Stomach smooth muscle (tissue), 2 donors: ENCODE data around the gene ASTN2.

Source experiments
- H3K27ac ChIP-seq: one replicate; pipeline ENCODE4 v1.7.0; 2013; ENCODE audit warnings: mild to moderate bottlenecking, low read length, inconsistent platforms
- H3K27me3 ChIP-seq, 2 donors: one replicate each; pipeline ENCODE4 v1.7.0; 2013; ENCODE audit warnings: low read length in 2 of 2; ENCODE audit not compliant: insufficient read depth in 2 of 2, control insufficient read depth in 1 of 2
- H3K36me3 ChIP-seq, 2 donors: one replicate each; pipeline ENCODE4 v1.7.0; 2013; ENCODE audit warnings: low read length in 2 of 2; ENCODE audit not compliant: control insufficient read depth in 2 of 2, insufficient read depth in 2 of 2
- H3K4me1 ChIP-seq: one replicate; pipeline ENCODE4 v1.7.0; 2013; ENCODE audit warnings: low read length; ENCODE audit not compliant: control insufficient read depth, insufficient read depth
- H3K4me3 ChIP-seq, 2 donors: one replicate each; pipeline ENCODE4 v1.7.0; 2013; ENCODE audit warnings: low read length in 2 of 2
- H3K9ac ChIP-seq, 2 donors: one replicate each; pipeline ENCODE4 v1.7.0; 2013; ENCODE audit warnings: low read length in 2 of 2, mild to moderate bottlenecking in 1 of 2
- H3K9me3 ChIP-seq, 2 donors: one replicate each; pipeline ENCODE4 v1.7.0; 2013; ENCODE audit warnings: low read length in 2 of 2; ENCODE audit not compliant: control insufficient read depth in 2 of 2
- donor health status: healthy.
- donor health status: Pancreatic carcinoma.

Gene ASTN2

DNA sequence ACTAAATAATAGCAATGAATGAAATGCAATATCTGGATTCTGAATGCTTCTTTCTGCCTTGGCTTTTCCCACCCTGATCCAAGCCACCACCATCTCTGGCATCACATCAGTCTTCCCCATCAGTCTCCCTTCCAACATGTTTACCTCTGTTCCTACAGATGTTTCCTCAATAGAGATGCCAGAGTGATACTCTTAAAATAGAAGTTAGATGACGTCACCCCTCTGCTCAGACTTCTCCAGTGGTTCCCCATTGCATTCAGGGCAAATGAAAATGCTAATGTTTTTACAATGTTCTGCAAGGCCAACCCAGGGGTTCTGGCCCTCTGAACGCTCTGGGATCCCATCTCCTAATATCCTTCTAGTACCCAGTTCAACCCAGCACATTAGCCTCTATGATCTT is 422.0 kb downstream of the ASTN2 start:
- no peaks in the 10 kb centered on the region for H3K27me3 ChIP-seq
- no peak overlapping the region for H3K9ac ChIP-seq
- H3K27ac ChIP-seq, result no peak overlapping the region
- no peaks in the 10 kb centered on the region for H3K36me3 ChIP-seq
- H3K4me1 ChIP-seq, result no peaks in the 10 kb centered on the region
- H3K4me3 ChIP-seq, result no peak overlapping the region
- H3K9me3 ChIP-seq, result peaks cover 0 to 2% of the 10 kb centered on the region in 2 donors

DNA sequence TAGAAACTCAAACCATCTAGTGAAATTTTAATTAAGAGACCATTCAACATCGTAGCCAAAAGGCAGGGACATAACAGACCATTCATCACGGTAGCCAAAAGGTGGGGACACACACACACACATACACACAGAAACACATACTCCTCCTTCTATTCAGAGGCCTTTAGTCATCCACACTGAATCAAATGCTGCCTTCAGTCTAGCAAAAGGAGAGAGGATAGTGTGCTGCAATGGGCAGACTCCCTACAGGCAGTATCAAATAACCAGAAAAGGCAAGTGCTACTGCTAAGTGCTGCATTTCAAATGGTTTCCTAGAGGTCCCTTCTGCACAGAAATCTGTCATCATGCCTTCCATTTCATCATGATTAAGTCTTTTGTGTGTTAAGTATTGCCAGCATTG is 423.8 kb downstream of the ASTN2 start:
- Histone ChIP-seq H3K9ac (no peak overlapping the region), H3K36me3 (no peaks in the 10 kb centered on the region), H3K9me3 (peaks cover 0 to 2% of the 10 kb centered on the region in 2 donors), H3K4me1 (no peaks in the 10 kb centered on the region), H3K4me3 (no peak overlapping the region), H3K27ac (no peak overlapping the region), H3K27me3 (no peaks in the 10 kb centered on the region)

DNA sequence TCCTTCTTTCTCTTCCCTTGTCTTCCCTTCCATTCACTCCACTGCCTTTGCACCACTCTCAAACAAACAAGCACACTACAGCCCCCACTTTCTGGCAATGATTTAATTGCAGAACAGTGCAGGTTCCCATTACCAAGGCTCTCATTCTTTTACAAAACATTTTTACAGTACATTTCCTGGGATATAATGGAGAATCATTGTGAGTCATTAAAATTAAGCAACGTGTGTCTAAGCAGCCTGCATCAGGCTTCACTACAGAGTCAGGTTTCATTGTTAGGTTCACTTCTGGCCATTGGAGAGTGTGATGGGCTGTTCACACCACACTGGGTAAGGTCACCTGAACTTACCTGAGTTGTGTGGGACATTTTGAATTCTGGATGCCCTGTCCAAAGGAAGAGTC is 424.3 kb downstream of the ASTN2 start:
- no peak overlapping the region for H3K9ac ChIP-seq
- no peaks in the 10 kb centered on the region for H3K36me3 ChIP-seq
- H3K4me1 ChIP-seq, result no peaks in the 10 kb centered on the region
- no peaks in the 10 kb centered on the region for H3K27me3 ChIP-seq
- H3K4me3 ChIP-seq, result no peak overlapping the region
- H3K9me3 ChIP-seq, result peaks cover 0 to 2% of the 10 kb centered on the region in 2 donors
- H3K27ac ChIP-seq, result no peak overlapping the region

DNA sequence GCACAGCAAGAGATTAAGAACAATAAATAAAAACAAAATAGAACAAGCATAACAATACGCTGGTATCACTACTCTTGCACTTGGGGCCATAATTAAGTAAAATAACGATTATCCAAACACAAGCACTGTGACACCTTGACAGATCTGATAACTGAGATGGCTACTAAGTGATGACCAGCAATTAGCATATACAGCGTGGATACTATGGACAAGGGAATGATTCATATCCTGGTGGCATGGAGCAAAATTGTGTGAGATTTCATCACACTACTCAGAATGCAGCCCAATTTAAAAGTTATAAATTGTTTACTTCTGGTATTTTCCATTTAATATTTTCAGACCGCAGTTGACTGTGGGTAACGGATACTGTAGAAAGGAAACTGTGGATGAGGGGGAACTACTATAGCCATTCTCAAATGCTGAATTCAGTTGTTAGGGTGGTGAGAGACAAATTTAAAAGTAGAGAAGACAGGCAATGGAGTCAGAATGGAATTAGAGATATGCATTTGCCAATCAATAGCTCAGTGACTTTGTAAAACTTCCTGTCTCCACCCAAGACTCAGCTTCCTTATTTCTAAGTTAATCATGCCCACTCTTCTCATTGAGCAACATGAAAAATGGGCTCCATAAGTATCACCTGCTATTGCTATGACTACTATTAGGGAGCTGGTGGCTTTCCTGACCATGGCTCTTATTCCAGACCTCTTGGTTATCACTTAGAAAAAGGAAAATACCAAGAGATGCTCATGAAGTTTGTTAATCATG is 427.0 kb downstream of the ASTN2 start:
- Histone ChIP-seq H3K4me3 (no peak overlapping the region), H3K27ac (no peak overlapping the region), H3K36me3 (no peaks in the 10 kb centered on the region), H3K4me1 (no peaks in the 10 kb centered on the region), H3K27me3 (peaks cover 0 to 3% of the 10 kb centered on the region in 2 donors), H3K9ac (no peak overlapping the region), H3K9me3 (peaks cover 0 to 2% of the 10 kb centered on the region in 2 donors)

DNA sequence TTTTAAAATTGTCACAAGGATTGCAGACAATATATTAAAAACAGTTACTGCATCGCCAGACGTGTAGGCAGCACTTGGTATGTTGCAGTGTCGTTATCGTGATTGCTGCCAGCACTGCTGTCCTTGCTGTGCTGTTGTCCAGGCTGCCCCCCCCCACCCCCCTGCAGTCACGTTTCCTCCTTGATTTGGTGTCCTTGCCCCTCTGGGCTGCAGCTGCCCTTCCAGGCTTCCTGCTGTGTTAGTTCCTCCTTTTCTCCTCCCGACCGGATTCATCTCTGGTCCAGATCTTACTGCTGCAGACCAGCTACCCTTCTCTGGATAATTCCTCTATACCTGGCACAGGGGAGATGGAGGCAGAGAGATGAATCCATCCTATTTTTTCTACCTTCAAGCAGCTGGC is 428.8 kb downstream of the ASTN2 start:
- H3K36me3 ChIP-seq, result no peaks in the 10 kb centered on the region
- no peak overlapping the region for H3K9ac ChIP-seq
- no peaks in the 10 kb centered on the region for H3K9me3 ChIP-seq
- H3K27ac ChIP-seq, result no peak overlapping the region
- no peaks in the 10 kb centered on the region for H3K4me1 ChIP-seq
- H3K27me3 ChIP-seq, result peaks cover 0 to 3% of the 10 kb centered on the region in 2 donors
- no peak overlapping the region for H3K4me3 ChIP-seq

DNA sequence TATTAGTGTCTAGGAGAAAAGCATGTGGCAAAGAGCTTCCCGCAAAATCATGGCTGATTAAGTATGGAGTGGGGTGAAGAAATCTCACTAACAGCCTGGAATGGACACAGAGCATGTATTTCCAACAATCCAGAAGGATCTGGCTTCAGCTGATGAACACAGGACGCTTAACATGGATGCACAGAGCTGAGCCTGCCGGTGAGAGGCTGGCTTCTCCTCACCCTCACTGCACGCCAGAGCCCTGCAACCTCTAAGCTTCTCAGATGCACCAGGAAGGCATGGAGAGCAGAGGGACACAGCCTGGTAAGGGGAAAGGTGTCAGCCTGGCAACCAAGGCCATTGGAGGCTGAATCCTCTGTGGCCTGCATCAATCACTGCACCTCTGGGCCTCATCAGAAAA is 429.3 kb downstream of the ASTN2 start:
- Histone ChIP-seq H3K9me3 (no peaks in the 10 kb centered on the region), H3K4me1 (no peaks in the 10 kb centered on the region), H3K9ac (no peak overlapping the region), H3K36me3 (no peaks in the 10 kb centered on the region), H3K27me3 (peaks cover 0 to 3% of the 10 kb centered on the region in 2 donors), H3K4me3 (no peak overlapping the region), H3K27ac (no peak overlapping the region)

DNA sequence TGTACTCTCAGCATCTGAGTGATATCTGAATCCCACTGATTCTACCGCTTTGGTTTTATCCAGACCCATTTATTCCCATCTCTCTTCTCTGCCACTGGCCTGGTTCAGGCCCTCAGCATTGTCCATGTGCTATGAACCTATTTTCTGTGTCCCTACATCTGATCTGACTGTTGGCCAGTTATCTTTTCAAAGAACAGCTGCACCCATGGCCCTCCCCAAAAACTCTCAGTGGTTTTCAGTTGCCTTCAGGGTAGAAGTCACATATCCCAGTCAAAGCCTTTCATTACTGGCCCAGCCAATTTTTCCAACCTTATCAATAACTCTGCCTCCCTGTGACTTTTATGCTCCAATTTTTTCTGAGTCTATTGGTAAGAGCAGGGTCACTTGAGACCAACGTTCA is 430.7 kb downstream of the ASTN2 start:
- Histone ChIP-seq H3K27ac (no peak overlapping the region), H3K36me3 (no peaks in the 10 kb centered on the region), H3K4me1 (no peaks in the 10 kb centered on the region), H3K9ac (no peak overlapping the region), H3K9me3 (no peaks in the 10 kb centered on the region), H3K4me3 (no peak overlapping the region), H3K27me3 (peaks cover 0 to 4% of the 10 kb centered on the region in 2 donors)

DNA sequence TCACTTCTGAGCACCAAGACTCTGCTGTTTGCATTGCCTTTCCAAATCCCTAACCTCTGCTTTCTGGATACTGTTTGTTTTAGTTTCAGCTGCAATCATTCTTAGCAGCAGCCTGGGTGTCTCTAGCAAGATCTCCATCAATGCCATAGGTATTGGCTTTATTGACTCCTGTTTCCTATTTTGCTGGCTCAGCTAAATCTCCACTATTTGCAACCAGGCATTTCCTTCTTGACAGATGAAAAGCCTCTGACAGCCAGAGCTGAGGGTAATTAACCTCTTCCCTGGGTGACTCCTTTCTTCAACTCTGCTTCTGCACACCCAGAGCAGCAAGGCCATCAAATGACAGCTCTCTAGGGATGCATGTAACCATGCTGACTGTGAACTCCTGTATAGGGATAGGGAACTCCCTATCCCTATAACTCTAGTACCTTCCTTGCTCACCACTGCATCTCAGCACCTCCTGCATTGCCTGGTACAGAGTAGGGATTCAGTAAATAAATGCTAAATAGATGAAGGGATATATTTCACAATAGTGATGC is 434.2 kb downstream of the ASTN2 start:
- H3K4me3 ChIP-seq, result no peak overlapping the region
- H3K4me1 ChIP-seq, result no peaks in the 10 kb centered on the region
- no peak overlapping the region for H3K27ac ChIP-seq
- no peaks in the 10 kb centered on the region for H3K36me3 ChIP-seq
- H3K27me3 ChIP-seq, result peaks cover 0 to 4% of the 10 kb centered on the region in 2 donors
- H3K9ac ChIP-seq, result no peak overlapping the region
- H3K9me3 ChIP-seq, result no peaks in the 10 kb centered on the region

DNA sequence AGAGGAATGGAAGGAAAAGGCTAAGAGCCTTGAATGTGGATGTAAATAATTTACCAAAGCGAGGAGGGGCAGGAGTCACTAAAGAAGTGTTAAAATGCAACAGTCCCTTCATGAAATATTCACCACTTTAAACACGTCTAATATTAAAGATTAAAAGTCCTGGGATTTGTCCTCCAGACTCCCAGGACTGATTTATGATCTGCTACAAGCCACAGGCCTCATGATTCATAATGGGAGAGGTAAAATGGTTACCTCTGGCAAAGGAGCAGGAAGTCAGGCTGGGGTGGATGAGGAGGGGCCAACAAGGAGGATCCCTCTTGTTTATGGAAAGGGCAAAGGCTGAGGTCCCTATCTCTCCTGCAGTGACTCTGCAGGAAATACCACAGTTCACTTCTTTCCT is 435.4 kb downstream of the ASTN2 start:
- Histone ChIP-seq H3K4me1 (no peaks in the 10 kb centered on the region), H3K27ac (no peak overlapping the region), H3K9me3 (no peaks in the 10 kb centered on the region), H3K27me3 (peaks cover 0 to 4% of the 10 kb centered on the region in 2 donors), H3K36me3 (no peaks in the 10 kb centered on the region), H3K9ac (no peak overlapping the region), H3K4me3 (no peak overlapping the region)

DNA sequence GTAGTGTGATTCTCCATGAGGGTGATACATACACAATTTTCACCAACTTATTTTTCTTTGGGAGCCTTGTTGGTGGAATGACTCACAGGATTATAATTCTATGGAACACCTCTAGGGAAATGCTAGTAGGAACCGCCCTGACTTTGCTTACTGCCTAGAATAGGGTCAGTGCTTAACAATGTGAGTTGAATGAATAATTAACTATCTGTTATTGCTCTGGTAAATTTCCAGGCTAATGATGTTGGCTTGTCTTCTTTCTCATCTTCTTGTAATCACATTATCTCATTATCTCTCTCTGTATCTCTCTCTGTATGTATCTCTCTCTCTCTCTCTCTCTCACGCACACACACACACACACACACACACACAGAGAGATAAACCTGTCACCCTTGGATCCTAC is 436.7 kb downstream of the ASTN2 start:
- peaks cover 0 to 3% of the 10 kb centered on the region in 2 donors for H3K27me3 ChIP-seq
- no peaks in the 10 kb centered on the region for H3K36me3 ChIP-seq
- H3K9me3 ChIP-seq, result no peaks in the 10 kb centered on the region
- no peak overlapping the region for H3K27ac ChIP-seq
- no peak overlapping the region for H3K4me3 ChIP-seq
- H3K4me1 ChIP-seq, result no peaks in the 10 kb centered on the region
- H3K9ac ChIP-seq, result no peak overlapping the region

DNA sequence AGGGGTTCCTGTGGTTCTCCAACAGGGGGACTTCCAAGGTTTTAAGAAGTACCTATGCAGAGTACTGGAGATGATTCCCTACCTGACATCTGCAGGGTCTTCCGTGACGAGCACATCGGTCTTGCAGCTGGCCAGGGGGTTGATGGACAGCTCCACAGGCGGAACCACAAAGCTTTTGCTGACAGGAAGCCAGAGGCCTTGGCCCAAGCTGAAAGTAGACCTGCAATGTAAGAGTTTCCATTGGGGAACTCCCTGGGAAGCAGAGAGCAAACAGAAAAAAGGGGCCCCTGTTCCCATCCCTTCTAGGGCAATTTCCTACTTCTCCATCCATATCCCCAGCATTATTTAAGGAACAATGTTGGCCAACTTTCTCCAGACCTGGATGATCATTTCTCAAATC is 439.7 kb downstream of the ASTN2 start:
- Histone ChIP-seq H3K9ac (no peak overlapping the region), H3K27me3 (peaks cover 0 to 2% of the 10 kb centered on the region in 2 donors), H3K4me3 (no peak overlapping the region), H3K36me3 (no peaks in the 10 kb centered on the region), H3K9me3 (no peaks in the 10 kb centered on the region), H3K27ac (no peak overlapping the region), H3K4me1 (no peaks in the 10 kb centered on the region)
